Measurements from ENCODE around the gene CCDC61. TPM values are rescaled to one million over a fixed set of nuclear protein-coding genes. Genes with fewer than 3 reads are reported as not detected.

The CCDC61 gene
- total RNA-seq, 2 donors from 2014 or later = 14.7 to 16.9 TPM

DNA sequence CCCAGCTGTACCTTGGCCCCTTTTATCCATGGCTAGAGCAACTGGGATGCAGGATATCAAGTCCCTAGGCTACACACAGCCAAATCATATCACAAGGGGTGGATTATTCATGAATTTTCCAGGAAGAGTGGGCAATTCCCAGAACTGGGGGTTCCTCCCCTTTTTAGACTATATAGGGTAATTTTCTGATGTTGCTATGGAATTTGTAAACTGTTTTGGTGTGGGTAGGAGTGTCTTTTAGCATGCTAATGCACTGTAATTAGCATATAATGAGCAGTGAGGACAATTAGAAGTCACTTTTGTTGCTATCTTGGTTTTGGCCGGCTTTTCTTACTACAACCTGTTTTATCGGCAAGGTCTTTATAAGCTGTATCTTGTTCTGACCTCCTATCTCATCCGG is 63.5 kb downstream of the CCDC61 start:
- peaks cover 5% of the 10 kb centered on the region for H3K27me3 ChIP-seq (replicated peaks; ENCODE audit: insufficient read depth)

DNA sequence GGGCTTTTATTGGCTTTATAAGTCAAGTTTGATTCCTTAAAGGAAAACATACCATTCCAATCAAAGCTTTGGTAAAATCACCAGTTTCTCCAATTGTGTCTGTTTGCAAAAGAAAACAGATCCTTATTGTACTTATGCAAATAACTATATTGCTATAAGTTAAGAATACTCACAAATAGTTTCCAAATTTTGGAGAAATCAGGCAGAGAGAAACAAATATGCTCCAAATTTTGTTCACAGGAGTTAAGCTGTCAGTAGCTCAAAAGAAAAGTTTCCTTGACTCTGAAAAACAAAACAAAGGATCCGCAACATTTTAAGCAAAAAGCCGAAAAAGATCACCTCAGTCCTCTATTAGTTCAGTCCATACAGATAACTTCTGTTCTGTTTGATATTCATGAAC is 64.7 kb downstream of the CCDC61 start:
- Histone ChIP-seq H3K27ac (no peak overlapping the region), H3K4me3 (no peak overlapping the region), H3K36me3 (no peaks in the 10 kb centered on the region), H3K27me3 (replicated peaks; ENCODE audit: insufficient read depth) (peaks cover 5% of the 10 kb centered on the region), H3K9me3 (no peaks in the 10 kb centered on the region), H3K4me1 (ENCODE audit: control insufficient read depth in 1 of 2, low read depth in 2 of 2) (no peaks in the 10 kb centered on the region)
- ATAC-seq (ENCODE audit: insufficient number of reproducible peaks, low FRiP score, low read depth) = no peak
- TF ChIP-seq, protein P1, sequence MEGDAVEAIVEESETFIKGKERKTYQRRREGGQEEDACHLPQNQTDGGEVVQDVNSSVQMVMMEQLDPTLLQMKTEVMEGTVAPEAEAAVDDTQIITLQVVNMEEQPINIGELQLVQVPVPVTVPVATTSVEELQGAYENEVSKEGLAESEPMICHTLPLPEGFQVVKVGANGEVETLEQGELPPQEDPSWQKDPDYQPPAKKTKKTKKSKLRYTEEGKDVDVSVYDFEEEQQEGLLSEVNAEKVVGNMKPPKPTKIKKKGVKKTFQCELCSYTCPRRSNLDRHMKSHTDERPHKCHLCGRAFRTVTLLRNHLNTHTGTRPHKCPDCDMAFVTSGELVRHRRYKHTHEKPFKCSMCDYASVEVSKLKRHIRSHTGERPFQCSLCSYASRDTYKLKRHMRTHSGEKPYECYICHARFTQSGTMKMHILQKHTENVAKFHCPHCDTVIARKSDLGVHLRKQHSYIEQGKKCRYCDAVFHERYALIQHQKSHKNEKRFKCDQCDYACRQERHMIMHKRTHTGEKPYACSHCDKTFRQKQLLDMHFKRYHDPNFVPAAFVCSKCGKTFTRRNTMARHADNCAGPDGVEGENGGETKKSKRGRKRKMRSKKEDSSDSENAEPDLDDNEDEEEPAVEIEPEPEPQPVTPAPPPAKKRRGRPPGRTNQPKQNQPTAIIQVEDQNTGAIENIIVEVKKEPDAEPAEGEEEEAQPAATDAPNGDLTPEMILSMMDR (IDR thresholded peaks at IDR 0.05) = no peak
- no peak for DNase-seq (ENCODE audit: low spot score)

More for the DNA sequence above, 63.5 kb downstream of the CCDC61 start:
- Histone ChIP-seq H3K27ac (no peak overlapping the region), H3K4me3 (no peak overlapping the region), H3K36me3 (no peaks in the 10 kb centered on the region), H3K9me3 (no peaks in the 10 kb centered on the region), H3K4me1 (ENCODE audit: control insufficient read depth in 1 of 2, low read depth in 2 of 2) (no peaks in the 10 kb centered on the region)
- TF ChIP-seq, protein P1 (IDR thresholded peaks at IDR 0.05) = no peak
- no peak for DNase-seq (ENCODE audit: low spot score)
- ATAC-seq (ENCODE audit: insufficient number of reproducible peaks, low FRiP score, low read depth) = no peak

DNA sequence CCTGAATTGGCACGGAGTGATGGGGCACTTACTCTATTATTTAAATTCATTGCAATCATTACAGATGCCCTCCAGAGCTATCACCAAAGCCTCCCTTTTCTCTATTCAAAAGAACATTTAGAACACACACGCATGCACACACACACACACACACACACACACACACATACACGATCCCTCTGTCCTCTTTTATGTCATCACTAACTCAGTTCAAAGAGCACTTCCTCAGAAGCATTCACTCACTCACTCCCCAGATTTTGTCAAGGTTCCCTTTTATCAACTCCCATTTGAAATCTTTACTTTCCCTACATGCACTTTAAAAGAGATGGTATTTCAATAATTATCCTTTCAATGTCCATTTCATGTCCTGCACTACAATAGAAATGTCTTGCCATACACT is 67.9 kb downstream of the CCDC61 start:
- Histone ChIP-seq H3K4me3 (no peak overlapping the region), H3K27ac (no peak overlapping the region), H3K9me3 (no peaks in the 10 kb centered on the region), H3K27me3 (replicated peaks; ENCODE audit: insufficient read depth) (peaks cover 5% of the 10 kb centered on the region), H3K36me3 (no peaks in the 10 kb centered on the region), H3K4me1 (ENCODE audit: control insufficient read depth in 1 of 2, low read depth in 2 of 2) (no peaks in the 10 kb centered on the region)
- DNase-seq (ENCODE audit: low spot score) (no peak), ATAC-seq (ENCODE audit: insufficient number of reproducible peaks, low FRiP score, low read depth) (no peak)
- TF ChIP-seq, protein P1 (IDR thresholded peaks at IDR 0.05) = no peak

DNA sequence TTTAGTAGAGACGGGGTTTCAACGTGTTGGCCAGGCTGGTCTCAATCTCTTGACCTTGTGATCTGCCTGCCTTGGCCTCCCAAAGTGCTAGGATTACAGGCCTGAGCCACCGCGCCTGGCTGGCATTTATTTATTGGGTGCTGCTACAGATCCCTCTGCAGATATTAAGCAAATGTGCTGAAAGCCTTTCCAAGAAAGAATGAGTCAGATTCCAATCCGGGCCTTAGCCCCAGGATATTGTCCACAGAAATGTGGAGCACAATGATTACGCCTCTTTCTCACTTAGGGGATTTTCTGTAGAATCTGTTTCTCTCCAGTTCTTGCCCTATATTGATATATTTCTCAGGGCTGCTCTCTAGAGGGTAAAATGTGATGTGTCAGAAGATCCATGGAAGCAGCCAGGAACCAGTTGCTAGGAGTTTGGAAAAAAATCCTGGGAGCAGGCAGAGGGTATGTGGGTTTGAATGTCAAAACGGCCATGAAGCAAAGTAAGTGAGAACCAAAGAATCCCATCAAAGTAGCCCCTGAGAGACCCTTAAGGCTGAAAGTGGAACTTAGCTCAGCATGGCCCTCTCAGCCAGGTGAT is 70.3 kb downstream of the CCDC61 start:
- ATAC-seq (ENCODE audit: insufficient number of reproducible peaks, low FRiP score, low read depth) = no peak

DNA sequence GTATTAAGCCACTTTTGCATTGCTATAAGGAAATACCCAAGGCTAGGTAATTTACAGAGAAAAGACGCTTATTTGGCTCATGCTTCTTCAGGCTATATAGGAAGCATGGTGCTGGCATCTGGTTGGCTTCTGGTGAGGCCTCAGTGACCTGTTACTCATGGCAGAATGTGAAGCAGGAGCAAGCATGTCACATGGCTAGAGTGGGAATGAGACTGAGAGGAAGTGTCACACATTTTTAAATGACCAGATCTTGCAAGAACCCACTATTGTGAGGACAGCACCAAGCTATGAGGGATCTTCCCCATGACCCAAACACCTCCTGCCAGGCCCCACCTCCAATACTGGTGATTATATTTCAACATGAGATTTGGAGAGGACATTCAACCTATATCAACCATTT is 71.2 kb downstream of the CCDC61 start:
- H3K27ac ChIP-seq = no peak overlapping the region
- peaks cover 3% of the 10 kb centered on the region for H3K27me3 ChIP-seq (replicated peaks; ENCODE audit: insufficient read depth)
- no peaks in the 10 kb centered on the region for H3K36me3 ChIP-seq
- TF ChIP-seq, protein P1 (IDR thresholded peaks at IDR 0.05) = no peak
- no peak for DNase-seq (ENCODE audit: low spot score)
- H3K4me3 ChIP-seq = no peak overlapping the region
- no peak for ATAC-seq (ENCODE audit: insufficient number of reproducible peaks, low FRiP score, low read depth)
- H3K9me3 ChIP-seq = no peaks in the 10 kb centered on the region
- no peaks in the 10 kb centered on the region for H3K4me1 ChIP-seq (ENCODE audit: control insufficient read depth in 1 of 2, low read depth in 2 of 2)

More for the DNA sequence above, 70.3 kb downstream of the CCDC61 start:
- no peak overlapping the region for H3K27ac ChIP-seq
- TF ChIP-seq, protein P1 (IDR thresholded peaks at IDR 0.05) = no peak
- no peak overlapping the region for H3K4me3 ChIP-seq
- H3K27me3 ChIP-seq (replicated peaks; ENCODE audit: insufficient read depth) = peaks cover 5% of the 10 kb centered on the region
- H3K4me1 ChIP-seq (ENCODE audit: control insufficient read depth in 1 of 2, low read depth in 2 of 2) = no peaks in the 10 kb centered on the region
- H3K9me3 ChIP-seq = no peaks in the 10 kb centered on the region
- no peaks in the 10 kb centered on the region for H3K36me3 ChIP-seq
- no peak for DNase-seq (ENCODE audit: low spot score)

Measured in thoracic aorta (tissue), 2 donors.